Tibial nerve (tissue), 4 donors: Measurements from ENCODE around the gene ATP2A3. TPM values are rescaled to one million over a fixed set of nuclear protein-coding genes. Genes with fewer than 3 reads are reported as not detected.

ENCODE experiments used
- DNase-seq, 2 donors: peaks; one replicate each; pipeline ENCODE4 v3.0.0-alpha.2; 2019; ENCODE audit warnings: low spot score in 2 of 2
- H3K27ac ChIP-seq, 4 donors: fragments of 200-600 bp; sonication (generic) in 3 of 4; one replicate each; pipeline ENCODE4 v1.5.1; 2017 to 2019; ENCODE audit warnings: mild to moderate bottlenecking in 1 of 4
- H3K27me3 ChIP-seq, 2 donors: fragments of 200-600 bp; sonication (generic) in 1 of 2; one replicate each; pipeline versions ENCODE4 v1.5.1 to v1.6.0; 2017 to 2019
- H3K36me3 ChIP-seq, 3 donors: fragments of 200-600 bp; sonication (generic); one replicate each; pipeline ENCODE4 v1.5.1; 2018 to 2019
- H3K4me1 ChIP-seq, 4 donors: fragments of 200-600 bp; sonication (generic) in 3 of 4; one replicate each; pipeline ENCODE4 v1.5.1; 2017 to 2019
- H3K4me3 ChIP-seq, 4 donors: fragments of 200-600 bp; sonication (generic) in 3 of 4; one replicate each; pipeline ENCODE4 v1.5.1; 2017 to 2019; ENCODE audit warnings: mild to moderate bottlenecking in 1 of 4, moderate library complexity in 1 of 4
- H3K9me3 ChIP-seq, 4 donors: fragments of 200-600 bp; sonication (generic) in 3 of 4; one replicate each; pipeline ENCODE4 v1.5.1; 2017 to 2019
- CTCF ChIP-seq, 5 experiments: fragments of 200-600 bp in 3 of 5; fragments of 450-650 bp in 2 of 5; sonication (generic) in 3 of 5; IDR thresholded peaks; one replicate each; pipeline ENCODE4 v1.5.1; 2016 to 2019; ENCODE audit warnings: antibody characterized with exemption in 5 of 5, mild to moderate bottlenecking in 3 of 5, moderate library complexity in 2 of 5
- EP300 ChIP-seq, 2 donors: sonication (generic); formaldehyde crosslinking; IDR thresholded peaks; one replicate each; pipeline ENCODE4 v1.6.1; 2017; ENCODE audit warnings: antibody characterized with exemption in 2 of 2, mild to moderate bottlenecking in 1 of 2
- POLR2A ChIP-seq, 2 donors: fragments of 450-650 bp; IDR thresholded peaks; one replicate each; pipeline ENCODE4 v1.6.1; 2017; ENCODE audit warnings: antibody characterized with exemption in 2 of 2, mild to moderate bottlenecking in 2 of 2, moderate library complexity in 2 of 2
- WGBS, 2 donors: methylation state at CpG; one replicate each; pipeline ENCODE4 v1.1.5; 2018; 5-methylcytosine and 5-hydroxymethylcytosine counted together
- total RNA-seq, 4 donors: library from RNA; depleted of rRNA; stranded (reverse); fragments of >200 nt; gene quantifications; one replicate each; pipeline ENCODE4 v1.1.0, GENCODE V29; 2016

The ATP2A3 gene
- total RNA-seq, 4 donors from 2014 or later: 5.9 to 12.9 (median 9.1) TPM

- Histone ChIP-seq H3K27me3 (peaks cover 0 to 61% of the 10 kb centered on the region in 2 donors), H3K9me3 (no peaks in the 10 kb centered on the region), H3K4me1 (peaks cover 0 to 38% (median 16%) of the 10 kb centered on the region in 4 donors), H3K36me3 (no peaks in the 10 kb centered on the region), H3K27ac (peak overlapping the region in 1 of 4 donors; percentile 74), H3K4me3 (peak overlapping the region in 3 of 4 donors; percentile 28 to 63 (median 52))
- WGBS, 2 donors: 6 to 11% methylated on average over 20 to 39 of the region's 64 CpGs
- TF ChIP-seq CTCF (IDR thresholded peaks at IDR 0.05) (no peak), EP300 (IDR thresholded peaks at IDR 0.05) (no peak), POLR2A (IDR thresholded peaks at IDR 0.05) (no peak)
- no peak for DNase-seq
Observed at GRCh38 chr17:3963237-3964201, 718 bp downstream of the ATP2A3 start.

GRCh38 chr17:3962965-3963236 is 1.3 kb downstream of the ATP2A3 start:
- peak overlapping the region in 1 of 4 donors; percentile 74 for H3K27ac ChIP-seq
- no peaks in the 10 kb centered on the region for H3K9me3 ChIP-seq
- peaks cover 0 to 38% (median 16%) of the 10 kb centered on the region in 4 donors for H3K4me1 ChIP-seq
- peaks cover 0 to 59% of the 10 kb centered on the region in 2 donors for H3K27me3 ChIP-seq
- H3K4me3 ChIP-seq: peak overlapping the region in 1 of 4 donors; percentile 63
- no peak for DNase-seq
- no peaks in the 10 kb centered on the region for H3K36me3 ChIP-seq
- no peak for TF ChIP-seq CTCF (IDR thresholded peaks at IDR 0.05)
- no peak for TF ChIP-seq EP300 (IDR thresholded peaks at IDR 0.05)
- TF ChIP-seq POLR2A (IDR thresholded peaks at IDR 0.05): no peak

GRCh38 chr17:3962217-3962964 is 1.8 kb downstream of the ATP2A3 start:
- Histone ChIP-seq H3K36me3 (no peaks in the 10 kb centered on the region), H3K4me3 (peak overlapping the region in 1 of 4 donors; percentile 63), H3K27ac (peak overlapping the region in 1 of 4 donors; percentile 74), H3K4me1 (peaks cover 0 to 38% (median 16%) of the 10 kb centered on the region in 4 donors), H3K9me3 (no peaks in the 10 kb centered on the region), H3K27me3 (peaks cover 0 to 57% of the 10 kb centered on the region in 2 donors)
- TF ChIP-seq POLR2A (IDR thresholded peaks at IDR 0.05) (no peak), EP300 (IDR thresholded peaks at IDR 0.05) (no peak), CTCF (IDR thresholded peaks at IDR 0.05) (no peak)
- DNase-seq: no peak
- 51 to 57% methylated on average over 11 of the region's 11 CpGs for WGBS, 2 donors

- WGBS, 2 donors: 33 to 58% methylated on average over 1 to 5 of the region's 5 CpGs
- TF ChIP-seq POLR2A (IDR thresholded peaks at IDR 0.05) (no peak), EP300 (IDR thresholded peaks at IDR 0.05) (no peak), CTCF (IDR thresholded peaks at IDR 0.05) (no peak)
- Histone ChIP-seq H3K4me1 (peaks cover 0 to 38% (median 16%) of the 10 kb centered on the region in 4 donors), H3K4me3 (peak overlapping the region in 1 of 4 donors; percentile 9), H3K27me3 (peaks cover 0 to 52% of the 10 kb centered on the region in 2 donors), H3K27ac (peak overlapping the region in 1 of 4 donors; percentile 74), H3K36me3 (no peaks in the 10 kb centered on the region), H3K9me3 (no peaks in the 10 kb centered on the region)
- no peak for DNase-seq
Observed at GRCh38 chr17:3961564-3962047, 2.6 kb downstream of the ATP2A3 start.
